ENCODE measurements around the gene PRAMEF18.
"Not testable (repeated sequence)": the region's sequence is repeated elsewhere in the genome, so short reads cannot be mapped to it uniquely, and the experiment has no call there.

The PRAMEF18 gene, protein sequence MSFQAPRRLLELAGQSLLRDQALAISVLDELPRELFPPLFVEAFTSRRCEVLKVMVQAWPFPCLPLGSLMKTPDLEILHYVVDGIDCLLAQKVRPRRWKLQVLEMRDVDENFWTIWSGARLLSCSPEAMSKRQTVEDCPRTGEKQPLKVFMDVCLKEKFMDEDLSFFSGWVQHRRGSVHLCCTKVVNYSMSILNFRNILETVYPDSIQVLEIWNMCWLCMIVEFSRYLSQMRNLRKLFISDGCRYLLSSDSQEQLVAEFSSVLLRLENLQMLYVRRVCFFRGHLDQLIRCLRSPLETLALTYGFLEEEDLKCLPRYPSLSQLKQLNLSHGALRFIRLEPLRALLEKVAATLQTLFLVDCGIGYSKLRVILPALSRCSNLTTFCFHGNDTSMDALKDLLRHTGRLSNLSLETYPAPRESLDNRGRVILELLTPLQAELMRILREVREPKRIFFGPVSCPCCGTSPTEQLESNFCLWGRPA

GRCh38 chr1:13225675-13226204 lies at the start of gene PRAMEF18:
PRAMEF18 (minus strand) TSS chr1:13226154; CDS start chr1:13226106, 48 bp downstream.
- DNase-seq (ENCODE audit: low read depth) = not testable (repeated sequence)

DNA sequence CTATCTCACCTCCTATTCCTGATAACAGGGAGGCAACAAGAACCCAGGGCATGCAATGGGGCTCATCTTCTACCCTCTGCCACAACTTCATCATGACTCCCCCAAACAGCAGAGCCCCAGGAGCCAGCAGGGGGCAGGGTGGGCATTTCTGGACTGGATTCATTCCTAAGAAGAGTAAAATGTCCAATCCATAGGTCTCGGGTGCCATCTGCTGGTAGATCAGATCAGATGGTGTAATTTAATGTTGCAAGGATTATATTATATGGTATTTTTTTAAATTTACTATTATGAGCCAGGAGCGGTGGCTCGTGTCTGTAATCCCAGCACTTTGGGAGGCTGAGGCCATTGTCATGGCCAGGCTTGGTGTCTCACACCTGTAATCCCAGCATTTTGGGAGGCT lies 39.2 kb upstream of the PRAMEF18 start:
- DNase-seq (ENCODE audit: low read depth) = not testable (repeated sequence)

GRCh38 chr1:13253898-13254297 lies 27.9 kb upstream of the PRAMEF18 start, which contains the start of gene PRAMEF5:
PRAMEF5 (plus strand) TSS chr1:13254198; CDS start chr1:13259269, 5,071 bp downstream.
- not testable (repeated sequence) for DNase-seq (ENCODE audit: low read depth)

DNA sequence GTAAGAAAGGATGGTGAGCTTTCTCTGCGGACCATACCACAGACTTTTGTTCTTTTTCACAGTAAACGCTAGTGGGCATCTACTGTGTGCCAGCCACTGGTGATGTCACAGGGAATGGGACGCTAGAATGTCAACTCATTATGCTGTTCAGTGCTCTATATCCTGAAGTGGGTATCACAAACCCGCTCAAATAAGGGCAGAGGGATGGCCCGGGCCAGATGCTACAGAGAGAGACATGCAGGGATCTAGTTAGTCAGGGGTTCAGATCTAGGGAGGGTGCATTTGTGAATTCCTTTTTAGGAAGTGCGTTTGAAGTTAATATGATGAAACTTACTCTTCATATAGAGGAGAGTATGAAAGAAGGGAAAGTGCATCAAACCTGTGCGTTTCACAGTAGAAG lies 21.2 kb upstream of the PRAMEF18 start:
- not testable (repeated sequence) for DNase-seq (ENCODE audit: low read depth)

DNA sequence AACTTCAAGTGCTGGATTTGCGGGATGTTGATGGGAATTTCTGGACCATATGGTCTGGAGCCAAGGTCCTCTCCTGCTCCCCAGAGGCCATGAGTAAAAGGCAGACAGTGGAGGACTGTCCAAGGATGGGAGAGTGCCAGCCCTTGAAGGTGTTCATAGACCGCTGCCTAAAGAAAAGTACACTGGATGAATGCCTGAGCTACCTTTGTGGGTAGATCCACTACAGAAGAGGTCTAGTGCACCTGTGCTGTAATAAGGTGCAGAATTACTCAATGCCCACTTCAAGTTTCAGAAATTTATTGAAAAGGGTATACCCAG lies 20.6 kb upstream of the PRAMEF18 start:
- not testable (repeated sequence) for DNase-seq (ENCODE audit: low read depth)

DNA sequence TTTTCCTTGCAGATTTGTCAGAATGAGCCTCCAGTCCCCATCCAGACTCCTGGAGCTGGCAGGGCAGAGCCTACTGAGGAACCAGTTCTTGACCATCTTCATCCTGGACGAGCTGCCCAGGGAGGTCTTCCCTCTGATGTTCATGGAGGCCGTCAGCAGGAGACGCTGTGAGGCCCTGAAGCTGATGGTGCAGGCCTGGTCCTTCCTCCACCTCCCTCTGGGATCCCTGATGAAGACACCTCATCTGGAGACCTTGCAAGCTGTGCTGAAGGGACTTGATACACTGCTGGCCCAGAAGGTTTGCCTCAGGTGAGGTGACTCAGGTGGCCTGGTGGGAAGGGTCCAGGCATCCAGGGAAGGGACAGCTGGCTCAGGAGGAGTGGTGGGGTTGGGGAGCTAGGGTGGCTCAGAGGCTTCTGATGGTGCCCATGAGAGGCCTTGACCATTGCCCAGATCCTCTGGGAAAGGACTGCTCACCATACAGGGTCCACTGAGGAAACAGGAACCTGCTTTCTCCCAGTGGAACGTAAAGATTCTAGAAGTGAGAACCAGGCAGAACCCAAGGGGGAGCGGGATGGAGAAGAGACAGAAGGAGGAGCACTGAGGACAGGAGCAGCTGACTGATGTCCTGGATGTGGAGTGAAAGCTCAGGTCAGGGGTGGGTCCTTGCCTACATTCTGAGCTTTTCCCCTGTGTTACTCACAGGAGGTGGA lies 20.0 kb upstream of the PRAMEF18 start:
- DNase-seq (ENCODE audit: low read depth) = not testable (repeated sequence)

GRCh38 chr1:13243536-13244263 lies 17.7 kb upstream of the PRAMEF18 start:
- not testable (repeated sequence) for DNase-seq (ENCODE audit: low read depth)

DNA sequence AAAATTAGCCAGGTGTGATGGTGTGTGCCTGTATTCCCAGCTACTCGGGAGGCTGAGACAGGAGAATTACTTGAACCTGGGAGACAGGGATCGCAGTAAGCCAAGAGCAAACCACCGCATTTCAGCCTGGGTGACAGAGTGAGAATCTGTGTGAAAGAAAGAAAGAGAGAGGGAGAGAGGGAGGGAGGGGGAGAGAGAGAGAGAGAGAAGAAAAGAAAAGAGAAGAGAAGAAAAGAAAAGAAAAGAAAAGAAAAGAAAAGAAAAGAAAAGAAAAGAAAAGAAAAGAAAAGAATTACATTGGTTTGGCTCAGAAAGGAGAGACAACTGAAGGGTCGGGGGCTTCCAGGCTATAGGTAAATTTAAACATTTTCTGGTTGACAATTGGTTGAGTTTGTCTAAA lies 13.7 kb upstream of the PRAMEF18 start:
- DNase-seq (ENCODE audit: low read depth) = not testable (repeated sequence)

DNA sequence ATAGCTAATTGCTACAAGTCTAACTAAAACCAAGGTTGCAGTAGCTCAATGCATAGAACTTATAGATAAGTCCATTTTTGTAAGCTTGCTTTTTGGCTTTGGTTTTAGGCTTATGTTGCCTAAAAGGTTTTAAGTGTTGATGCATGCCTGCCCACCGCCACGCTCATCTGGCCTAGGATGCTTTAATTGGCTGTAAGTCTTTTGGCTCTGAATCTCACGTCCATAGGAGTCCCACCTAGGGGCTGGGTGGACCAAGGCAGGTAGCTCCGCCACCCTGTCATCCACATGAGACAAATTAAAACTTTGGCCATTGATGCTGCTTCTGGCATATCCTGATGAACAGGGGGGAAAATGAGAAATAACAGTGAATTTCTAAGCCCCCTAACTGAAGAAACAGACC lies 11.6 kb upstream of the PRAMEF18 start:
- DNase-seq (ENCODE audit: low read depth) = not testable (repeated sequence)

DNA sequence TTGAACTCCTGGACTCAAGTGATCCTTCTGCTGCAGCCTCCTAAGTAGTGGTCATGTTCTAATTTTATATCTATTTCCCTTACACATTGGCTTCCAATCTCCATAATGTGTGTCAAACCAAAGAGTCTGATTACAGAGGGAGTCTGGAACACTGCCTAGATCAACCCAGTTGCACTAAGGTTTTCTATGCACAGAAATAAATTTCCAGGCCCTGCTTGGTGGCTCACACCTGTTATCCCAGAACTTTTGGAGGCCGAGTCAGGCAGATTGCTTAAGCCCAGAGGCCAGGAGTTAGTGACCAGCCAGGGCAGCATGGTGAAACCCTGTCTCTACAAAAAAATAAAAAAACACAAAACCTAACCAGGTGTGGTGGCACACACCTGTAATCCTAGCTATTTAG lies 8.1 kb upstream of the PRAMEF18 start:
- not testable (repeated sequence) for DNase-seq (ENCODE audit: low read depth)

- not testable (repeated sequence) for DNase-seq (ENCODE audit: low read depth)
Measured at GRCh38 chr1:13232056-13232455, 6.1 kb upstream of the PRAMEF18 start.

- not testable (repeated sequence) for DNase-seq (ENCODE audit: low read depth)
Measured at GRCh38 chr1:13231061-13231750, 5.3 kb upstream of the PRAMEF18 start.

- not testable (repeated sequence) for DNase-seq (ENCODE audit: low read depth)
Measured at GRCh38 chr1:13230601-13231000, 4.6 kb upstream of the PRAMEF18 start.

DNA sequence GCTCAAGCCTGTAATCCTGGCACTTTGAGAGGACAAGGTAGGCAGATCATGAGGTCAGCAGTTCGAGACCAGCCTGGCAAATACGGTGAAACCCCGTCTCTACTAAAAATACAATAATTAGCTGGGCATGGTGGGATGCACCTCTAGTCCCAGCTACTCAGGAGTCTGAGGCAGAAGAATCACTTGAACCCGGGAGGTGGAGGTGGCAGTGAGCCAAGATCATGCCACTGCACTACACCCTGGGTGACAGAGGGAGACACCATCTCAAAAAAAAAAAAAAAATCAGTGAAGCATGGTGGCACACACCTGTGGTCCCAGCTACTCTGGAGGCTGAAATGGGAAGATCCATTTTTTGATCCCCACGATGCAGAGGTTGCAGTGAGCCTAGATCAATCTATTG lies 4.1 kb upstream of the PRAMEF18 start:
- DNase-seq (ENCODE audit: low read depth) = not testable (repeated sequence)

GRCh38 chr1:13228343-13228781 lies 2.4 kb upstream of the PRAMEF18 start:
- DNase-seq (ENCODE audit: low read depth) = no peak

- DNase-seq (ENCODE audit: low read depth) = not testable (repeated sequence)
Measured at GRCh38 chr1:13227271-13228055, 1.5 kb upstream of the PRAMEF18 start.

DNA sequence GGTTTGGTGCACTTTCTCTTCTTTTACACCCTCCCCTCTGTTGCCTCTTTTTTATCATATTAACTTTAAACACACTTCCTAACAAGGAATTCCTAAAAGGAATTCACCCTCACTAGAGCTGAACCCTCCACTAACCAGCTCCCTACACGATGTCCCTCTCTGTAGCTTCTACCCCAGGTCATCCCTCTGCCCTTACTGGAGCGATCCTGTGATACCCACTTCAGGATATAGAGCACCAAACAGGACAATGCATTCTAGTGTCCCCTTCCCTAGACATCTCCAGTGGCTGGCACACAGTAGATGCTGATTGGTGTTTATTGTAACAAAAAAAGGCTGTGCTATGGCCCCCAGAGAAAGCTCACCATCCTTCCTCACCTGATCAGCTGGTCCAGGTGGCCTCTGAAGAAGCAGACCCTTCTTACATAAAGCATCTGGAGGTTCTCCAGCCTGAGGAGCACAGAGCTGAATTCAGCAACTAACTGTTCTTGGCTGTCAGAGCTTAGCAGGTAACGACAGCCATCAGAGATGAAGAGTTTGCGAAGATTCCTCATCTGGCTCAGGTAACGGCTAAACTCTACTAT lies 1.4 kb downstream of the PRAMEF18 start:
- no peak for DNase-seq (ENCODE audit: low read depth)

DNA sequence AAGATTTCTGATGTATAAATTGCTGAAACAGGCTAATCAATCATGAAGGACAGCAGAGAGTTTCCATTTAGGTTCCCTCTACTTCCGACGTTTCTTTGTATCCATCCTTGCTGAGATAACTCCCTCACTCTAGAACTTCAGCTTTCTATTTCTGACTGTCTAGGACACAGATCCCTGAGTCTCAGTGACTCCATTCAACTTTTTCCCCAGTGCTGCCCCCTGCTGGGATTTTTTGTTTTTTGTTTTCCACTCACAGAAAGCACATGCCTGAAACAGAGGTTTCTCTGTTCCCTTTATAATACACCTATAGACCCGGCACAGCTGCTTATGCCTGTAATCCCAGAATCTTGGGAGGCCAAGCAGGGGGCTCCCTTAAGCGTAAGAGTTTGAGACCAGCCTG lies 3.2 kb downstream of the PRAMEF18 start:
- not testable (repeated sequence) for DNase-seq (ENCODE audit: low read depth)

- not testable (repeated sequence) for DNase-seq (ENCODE audit: low read depth)
Measured at GRCh38 chr1:13219203-13219602, 6.8 kb downstream of the PRAMEF18 start.

GRCh38 chr1:13216619-13217018 lies 9.3 kb downstream of the PRAMEF18 start:
- not testable (repeated sequence) for DNase-seq (ENCODE audit: low read depth)

All from T-helper 22 cell (primary cell).